Measurements from ENCODE around the gene NRXN3.

DNA sequence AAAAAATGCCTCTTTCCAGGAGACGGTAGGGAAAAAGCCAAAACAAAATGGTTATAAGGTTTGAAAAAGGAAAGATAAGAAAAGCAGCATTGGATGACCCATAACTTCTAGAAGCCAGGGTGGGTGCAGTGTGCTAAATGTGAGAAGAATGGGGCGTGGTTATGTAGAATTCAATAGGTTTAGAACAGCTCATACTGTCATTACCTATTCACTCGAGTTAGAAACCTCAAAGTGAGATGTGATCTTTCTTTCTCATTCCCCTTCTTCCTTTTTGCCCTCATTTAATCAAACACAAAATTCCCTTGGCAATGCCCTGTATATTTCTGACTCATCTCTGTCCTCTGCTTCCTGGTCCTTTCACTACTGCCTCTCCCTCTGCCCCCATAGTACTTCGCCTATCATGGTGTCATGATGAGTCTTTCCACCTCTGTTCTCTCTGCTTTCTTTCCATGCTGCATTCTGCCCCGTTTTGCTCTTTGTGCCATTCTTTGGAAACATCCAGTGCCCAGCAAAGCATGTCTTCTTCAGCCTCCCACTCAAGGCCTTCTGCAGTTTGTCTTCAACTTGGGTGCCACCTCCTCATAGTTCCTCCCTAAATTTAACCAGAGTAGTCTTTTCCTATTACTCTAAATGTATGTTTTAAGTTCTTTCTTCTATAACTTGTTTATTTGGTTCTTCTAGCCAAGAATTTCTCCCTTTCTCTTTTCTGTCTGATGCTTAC lies 496.3 kb downstream of the NRXN3 start:
- TF ChIP-seq CTCF (IDR thresholded peaks at IDR 0.05; ENCODE audit: poor library complexity) = no peak
- no peak for TF ChIP-seq EZH2 (IDR thresholded peaks at IDR 0.05; ENCODE audit: borderline replicate concordance)
- TF ChIP-seq EZH2phosphoT487 (IDR thresholded peaks at IDR 0.05; ENCODE audit: low read depth, severe bottlenecking, unreplicated experiment) = no peak
